ENCODE results near the gene MAF. TPM values are rescaled to one million over a fixed set of nuclear protein-coding genes. Genes with fewer than 3 reads are reported as not detected.

The MAF gene
- 10 to 100 TPM; 11.7 to 30.3 TPM for total RNA-seq
- long read RNA-seq, full-length matches to known transcripts = 1 of 1 reads
- long read RNA-seq, partial matches to known transcripts = 0 of 1 reads
- long read RNA-seq, other reads (novel, unspliced or antisense) = 0 of 1 reads

- ATAC-seq (peak; percentile 93), DNase-seq (peak; percentile 92 to 95)
- intact Hi-C loops (cut with DNase I, micrococcal nuclease) = no loop called here
Measured at GRCh38 chr16:79600638-79601091, at the start of gene MAF. MAF (minus strand) TSS chr16:79600737; CDS start chr16:79599902, 835 bp downstream.

- ATAC-seq = no peak
- DNase-seq = no peak
- intact Hi-C loops (cut with DNase I, micrococcal nuclease) = no loop called here
Measured at GRCh38 chr16:79648826-79649225, 48.3 kb upstream of the MAF start.

GRCh38 chr16:79647586-79647985 lies 47.0 kb upstream of the MAF start:
- intact Hi-C loops (cut with DNase I, micrococcal nuclease) = no loop called here
- no peak for ATAC-seq
- DNase-seq = no peak

GRCh38 chr16:79645701-79646100 lies 45.2 kb upstream of the MAF start:
- intact Hi-C loops (cut with DNase I, micrococcal nuclease) = no loop called here
- DNase-seq (no peak), ATAC-seq (no peak)

GRCh38 chr16:79644971-79645667 lies 44.6 kb upstream of the MAF start:
- ATAC-seq (no peak), DNase-seq (no peak)
- intact Hi-C loops (cut with DNase I, micrococcal nuclease) = no loop called here

- ATAC-seq = no peak
- intact Hi-C loops (cut with DNase I, micrococcal nuclease) = no loop called here
- DNase-seq = no peak
Measured at GRCh38 chr16:79642652-79643051, 42.1 kb upstream of the MAF start.

- ATAC-seq (no peak), DNase-seq (no peak)
- intact Hi-C loops (cut with DNase I, micrococcal nuclease) = no loop called here
Measured at GRCh38 chr16:79640513-79641360, 40.2 kb upstream of the MAF start.

- no peak for DNase-seq
- ATAC-seq = no peak
- intact Hi-C loops (cut with DNase I, micrococcal nuclease) = no loop called here
Measured at GRCh38 chr16:79639576-79640311, 39.2 kb upstream of the MAF start.

- DNase-seq (no peak), ATAC-seq (no peak)
- intact Hi-C loops (cut with DNase I, micrococcal nuclease) = no loop called here
Measured at GRCh38 chr16:79638386-79638785, 37.8 kb upstream of the MAF start.

- ATAC-seq (no peak), DNase-seq (no peak)
- intact Hi-C loops (cut with DNase I, micrococcal nuclease) = no loop called here
Measured at GRCh38 chr16:79635488-79635887, 35.0 kb upstream of the MAF start.

- ATAC-seq (no peak), DNase-seq (no peak)
- intact Hi-C loops (cut with DNase I, micrococcal nuclease) = no loop called here
Measured at GRCh38 chr16:79634298-79634697, 33.8 kb upstream of the MAF start.

- DNase-seq (no peak), ATAC-seq (no peak)
- intact Hi-C loops (cut with DNase I, micrococcal nuclease) = no loop called here
Measured at GRCh38 chr16:79632289-79632688, 31.8 kb upstream of the MAF start.

- DNase-seq = no peak
- ATAC-seq = no peak
- intact Hi-C loops (cut with DNase I, micrococcal nuclease) = no loop called here
Measured at GRCh38 chr16:79628988-79629387, 28.5 kb upstream of the MAF start.

- DNase-seq = no peak
- intact Hi-C loops (cut with DNase I, micrococcal nuclease) = no loop called here
- no peak for ATAC-seq
Measured at GRCh38 chr16:79628501-79628975, 28.0 kb upstream of the MAF start.

- ATAC-seq = no peak
- intact Hi-C loops (cut with DNase I, micrococcal nuclease) = no loop called here
Measured at GRCh38 chr16:79627092-79627491, 26.6 kb upstream of the MAF start.

GRCh38 chr16:79625738-79626137 lies 25.2 kb upstream of the MAF start:
- DNase-seq (no peak), ATAC-seq (no peak)
- intact Hi-C loops (cut with DNase I, micrococcal nuclease) = no loop called here

More at GRCh38 chr16:79627092-79627491, 26.6 kb upstream of the MAF start:
- no peak for DNase-seq

- intact Hi-C loops (cut with DNase I, micrococcal nuclease) = no loop called here
- ATAC-seq = no peak
- DNase-seq = no peak
Measured at GRCh38 chr16:79623824-79624223, 23.3 kb upstream of the MAF start.

GRCh38 chr16:79623062-79623461 lies 22.5 kb upstream of the MAF start:
- DNase-seq (no peak), ATAC-seq (no peak)
- intact Hi-C loops (cut with DNase I, micrococcal nuclease) = no loop called here

GRCh38 chr16:79621027-79621426 lies 20.5 kb upstream of the MAF start:
- no peak for ATAC-seq

More at GRCh38 chr16:79621027-79621426, 20.5 kb upstream of the MAF start:
- intact Hi-C loops (cut with DNase I, micrococcal nuclease) = no loop called here
- DNase-seq = no peak

All from left colon (tissue), 2 donors.